ENCODE measurements around the gene HAND2. TPM values are rescaled to one million over a fixed set of nuclear protein-coding genes. Genes with fewer than 3 reads are reported as not detected.

The HAND2 gene
- total RNA-seq (2014; rRNA removed; shearing (Covaris generic)) = not detected in 2 replicates

- peaks cover 44% of the 10 kb centered on the region for H3K27me3 ChIP-seq (replicated peaks)
- H3K36me3 ChIP-seq = no peaks in the 10 kb centered on the region
- H3K27ac ChIP-seq = no peak within 1 kb of the TSS
- no peak within 1 kb of the TSS for H3K4me3 ChIP-seq
- no peak for DNase-seq (ENCODE audit: low read depth in 1 of 2, low spot score in 2 of 2)
- H3K9me3 ChIP-seq (replicated peaks) = no peaks in the 10 kb centered on the region
- no peaks in the 10 kb centered on the region; the same call in 1 of the 2 replicates for H3K4me1 ChIP-seq (replicated peaks)
Measured at GRCh38 chr4:173529477-173530325, at the start of gene HAND2. Gene HAND2, minus strand, starts transcription at chr4:173530229. Its CDS starts 940 bp downstream, at chr4:173529289.

DNA sequence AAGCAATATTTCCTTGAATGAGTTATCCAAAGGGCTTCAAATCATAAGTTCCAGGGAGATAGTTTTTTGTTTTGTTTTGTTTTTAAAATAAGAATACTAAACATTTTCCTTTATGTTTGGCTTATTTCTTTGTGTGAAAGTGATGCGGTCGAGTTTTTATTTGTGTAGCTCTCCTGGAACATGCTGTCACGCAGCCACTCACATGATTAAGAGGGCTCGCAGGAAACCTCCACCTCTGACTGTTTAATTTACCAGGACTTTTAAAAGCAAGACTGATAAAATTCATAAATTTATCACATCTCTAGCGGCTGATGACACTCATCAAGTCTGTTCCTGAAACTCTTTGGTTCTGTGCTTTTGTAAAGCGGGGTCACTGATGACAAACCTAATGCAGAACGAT lies 48.9 kb upstream of the HAND2 start:
- Histone ChIP-seq H3K4me1 (replicated peaks) (no peaks in the 10 kb centered on the region), H3K36me3 (no peaks in the 10 kb centered on the region), H3K4me3 (no peak overlapping the region), H3K27ac (no peak overlapping the region), H3K27me3 (replicated peaks) (no peaks in the 10 kb centered on the region), H3K9me3 (replicated peaks) (no peaks in the 10 kb centered on the region)
- no peak for DNase-seq (ENCODE audit: low read depth in 1 of 2, low spot score in 2 of 2)

DNA sequence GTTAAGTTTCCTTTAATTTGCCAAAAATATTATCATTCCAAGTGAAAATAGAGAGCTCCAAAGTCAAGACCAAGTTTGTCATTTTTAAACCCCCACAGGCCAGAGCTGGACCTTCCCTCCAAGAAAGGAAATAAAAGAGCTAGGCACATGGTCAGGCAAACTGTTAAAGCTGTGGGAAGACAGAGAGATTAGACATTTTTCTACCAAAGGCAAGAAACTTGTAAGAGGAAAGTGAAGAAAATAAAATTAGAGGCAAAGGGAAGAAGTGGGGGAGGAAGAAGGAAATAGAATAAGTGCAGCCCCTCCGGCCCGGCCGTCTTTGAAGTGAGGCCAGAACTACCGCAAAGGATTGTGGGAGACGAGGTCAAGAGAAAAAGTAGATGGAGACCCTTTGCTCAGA lies 47.9 kb upstream of the HAND2 start:
- no peak for DNase-seq (ENCODE audit: low read depth in 1 of 2, low spot score in 2 of 2)
- H3K27me3 ChIP-seq (replicated peaks) = no peaks in the 10 kb centered on the region
- no peak overlapping the region for H3K27ac ChIP-seq
- no peak overlapping the region for H3K4me3 ChIP-seq
- H3K36me3 ChIP-seq = no peaks in the 10 kb centered on the region
- H3K4me1 ChIP-seq (replicated peaks) = no peaks in the 10 kb centered on the region
- no peaks in the 10 kb centered on the region for H3K9me3 ChIP-seq (replicated peaks)

- no peaks in the 10 kb centered on the region for H3K27me3 ChIP-seq (replicated peaks)
- H3K4me3 ChIP-seq = no peak overlapping the region
- no peak overlapping the region for H3K27ac ChIP-seq
- DNase-seq (ENCODE audit: low read depth in 1 of 2, low spot score in 2 of 2) = no peak
- H3K36me3 ChIP-seq = no peaks in the 10 kb centered on the region
- no peaks in the 10 kb centered on the region for H3K9me3 ChIP-seq (replicated peaks)
- no peaks in the 10 kb centered on the region for H3K4me1 ChIP-seq (replicated peaks)
Measured at GRCh38 chr4:173575482-173576152, 45.6 kb upstream of the HAND2 start.

DNA sequence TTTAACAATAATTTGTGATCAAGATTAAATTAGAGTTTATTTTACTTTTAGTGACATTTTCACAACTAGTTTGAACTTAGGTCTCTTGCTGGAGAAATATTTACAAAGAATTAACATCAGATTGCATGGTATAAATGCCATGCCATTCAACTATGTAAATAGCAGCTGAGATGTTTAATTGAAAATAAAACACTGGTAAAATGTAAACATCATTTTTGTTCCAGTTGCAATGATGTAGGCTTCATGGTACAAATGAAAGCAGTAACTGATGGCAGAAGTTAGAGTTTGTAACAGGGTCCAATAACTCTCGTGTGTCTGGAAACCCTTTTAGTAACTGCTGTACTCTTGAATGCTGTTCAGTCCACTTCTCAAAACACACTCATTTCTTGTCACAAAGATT lies 43.7 kb upstream of the HAND2 start:
- DNase-seq (ENCODE audit: low read depth in 1 of 2, low spot score in 2 of 2) = no peak

GRCh38 chr4:173573286-173573685 lies 43.3 kb upstream of the HAND2 start:
- H3K4me1 ChIP-seq (replicated peaks) = no peaks in the 10 kb centered on the region
- no peak overlapping the region for H3K4me3 ChIP-seq
- no peak for DNase-seq (ENCODE audit: low read depth in 1 of 2, low spot score in 2 of 2)
- no peak overlapping the region for H3K27ac ChIP-seq
- no peaks in the 10 kb centered on the region for H3K9me3 ChIP-seq (replicated peaks)
- H3K27me3 ChIP-seq (replicated peaks) = no peaks in the 10 kb centered on the region
- no peaks in the 10 kb centered on the region for H3K36me3 ChIP-seq

More for the DNA sequence above, 43.7 kb upstream of the HAND2 start:
- no peaks in the 10 kb centered on the region for H3K4me1 ChIP-seq (replicated peaks)
- H3K36me3 ChIP-seq = no peaks in the 10 kb centered on the region
- no peaks in the 10 kb centered on the region for H3K9me3 ChIP-seq (replicated peaks)
- H3K27me3 ChIP-seq (replicated peaks) = no peaks in the 10 kb centered on the region
- H3K4me3 ChIP-seq = no peak overlapping the region
- no peak overlapping the region for H3K27ac ChIP-seq

GRCh38 chr4:173572493-173573129 lies 42.6 kb upstream of the HAND2 start:
- Histone ChIP-seq H3K4me1 (replicated peaks) (no peaks in the 10 kb centered on the region), H3K27me3 (replicated peaks) (no peaks in the 10 kb centered on the region), H3K36me3 (no peaks in the 10 kb centered on the region), H3K27ac (no peak overlapping the region), H3K4me3 (no peak overlapping the region), H3K9me3 (replicated peaks) (no peaks in the 10 kb centered on the region)
- no peak for DNase-seq (ENCODE audit: low read depth in 1 of 2, low spot score in 2 of 2)

- Histone ChIP-seq H3K36me3 (no peaks in the 10 kb centered on the region), H3K4me1 (replicated peaks) (no peaks in the 10 kb centered on the region), H3K27ac (no peak overlapping the region), H3K27me3 (replicated peaks) (no peaks in the 10 kb centered on the region), H3K9me3 (replicated peaks) (no peaks in the 10 kb centered on the region), H3K4me3 (no peak overlapping the region)
- DNase-seq (ENCODE audit: low read depth in 1 of 2, low spot score in 2 of 2) = no peak
Measured at GRCh38 chr4:173571620-173572019, 41.6 kb upstream of the HAND2 start.

DNA sequence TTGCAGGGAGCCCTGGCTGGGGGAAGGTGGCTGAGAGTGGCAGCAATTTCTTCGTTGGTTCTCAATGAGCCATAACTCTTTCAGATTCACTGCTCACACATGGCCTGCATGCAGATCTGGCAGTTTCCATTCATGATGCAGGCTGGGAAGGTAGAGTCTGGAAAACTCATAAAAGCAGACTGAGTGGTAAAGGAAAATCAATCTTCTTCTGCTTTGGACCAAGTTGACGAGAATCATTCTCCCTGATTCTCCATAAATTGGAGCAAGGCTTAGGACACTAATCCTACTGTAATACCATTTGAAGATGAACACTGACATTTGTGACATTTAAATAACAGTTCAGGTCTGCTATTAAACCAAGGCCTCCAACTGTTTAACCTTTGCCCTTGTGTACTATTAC lies 35.3 kb upstream of the HAND2 start:
- Histone ChIP-seq H3K36me3 (no peaks in the 10 kb centered on the region), H3K27ac (no peak overlapping the region), H3K9me3 (replicated peaks) (no peaks in the 10 kb centered on the region), H3K4me1 (replicated peaks) (no peaks in the 10 kb centered on the region), H3K4me3 (no peak overlapping the region), H3K27me3 (replicated peaks) (no peaks in the 10 kb centered on the region)
- DNase-seq (ENCODE audit: low read depth in 1 of 2, low spot score in 2 of 2) = no peak

DNA sequence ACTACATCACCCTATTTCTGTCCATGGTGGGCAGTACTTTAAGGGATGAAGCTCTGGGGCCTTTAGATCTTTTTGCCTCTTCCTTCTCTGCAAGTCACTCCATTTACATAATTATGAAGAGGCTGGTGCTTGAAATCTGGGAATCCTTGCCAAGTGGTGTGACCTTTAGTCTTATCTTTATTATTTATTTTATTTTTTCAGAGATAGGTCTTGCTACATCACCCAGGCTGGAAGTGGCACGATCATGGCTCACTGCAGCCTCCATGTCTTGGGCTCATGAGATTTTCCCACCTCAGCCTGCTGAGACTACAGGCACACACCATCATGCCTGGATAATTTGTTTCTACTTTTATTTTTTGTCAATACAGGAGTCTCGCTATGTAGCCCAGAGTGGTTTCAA lies 34.4 kb upstream of the HAND2 start:
- Histone ChIP-seq H3K4me1 (replicated peaks) (no peaks in the 10 kb centered on the region), H3K4me3 (no peak overlapping the region), H3K36me3 (no peaks in the 10 kb centered on the region), H3K27me3 (replicated peaks) (0 out of 2 replicates have a peak, but pooled peaks cover 3% of the 10 kb centered on the region), H3K9me3 (replicated peaks) (no peaks in the 10 kb centered on the region), H3K27ac (no peak overlapping the region)
- no peak for DNase-seq (ENCODE audit: low read depth in 1 of 2, low spot score in 2 of 2)

GRCh38 chr4:173560896-173561295 lies 30.9 kb upstream of the HAND2 start:
- H3K4me3 ChIP-seq = no peak overlapping the region
- H3K36me3 ChIP-seq = no peaks in the 10 kb centered on the region
- 0 out of 2 replicates have a peak, but pooled peaks cover 3% of the 10 kb centered on the region for H3K27me3 ChIP-seq (replicated peaks)
- no peak overlapping the region for H3K27ac ChIP-seq
- no peaks in the 10 kb centered on the region for H3K9me3 ChIP-seq (replicated peaks)
- no peaks in the 10 kb centered on the region for H3K4me1 ChIP-seq (replicated peaks)
- no peak for DNase-seq (ENCODE audit: low read depth in 1 of 2, low spot score in 2 of 2)

DNA sequence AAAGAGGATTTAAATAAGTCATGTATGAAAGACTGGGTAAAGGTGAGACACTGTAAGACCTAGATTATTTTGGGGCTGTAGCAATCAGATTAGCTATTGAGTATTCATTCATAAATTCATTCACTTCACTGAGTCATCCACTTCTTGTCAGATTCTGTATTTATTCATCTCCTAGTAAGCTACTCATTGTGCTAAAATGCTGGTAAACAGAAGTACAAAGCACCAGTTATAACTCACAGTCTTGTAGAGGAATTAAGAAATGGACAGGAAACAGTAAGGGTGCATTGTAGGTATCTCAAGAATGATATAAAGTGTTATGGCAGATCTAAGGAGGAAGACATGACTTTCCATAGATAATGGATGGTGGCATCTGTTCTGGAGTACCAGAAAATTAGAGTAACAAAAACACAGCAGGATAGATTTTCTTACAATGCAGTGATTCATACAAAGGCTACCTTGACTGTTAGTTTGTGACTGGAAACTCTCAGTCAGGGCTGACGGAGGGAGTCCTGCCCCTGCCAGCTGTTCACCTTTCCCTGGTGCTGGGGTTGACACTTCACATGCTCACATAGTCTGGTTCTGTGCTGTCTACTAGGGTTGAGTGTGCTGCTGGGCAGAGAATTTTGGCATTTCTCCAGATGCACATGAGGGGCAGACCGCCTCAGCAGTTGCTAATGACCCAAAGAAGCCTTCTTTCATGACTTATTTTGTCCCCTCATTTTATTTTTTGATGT lies 26.5 kb upstream of the HAND2 start:
- DNase-seq (ENCODE audit: low read depth in 1 of 2, low spot score in 2 of 2) = no peak
- H3K27ac ChIP-seq = no peak overlapping the region

DNA sequence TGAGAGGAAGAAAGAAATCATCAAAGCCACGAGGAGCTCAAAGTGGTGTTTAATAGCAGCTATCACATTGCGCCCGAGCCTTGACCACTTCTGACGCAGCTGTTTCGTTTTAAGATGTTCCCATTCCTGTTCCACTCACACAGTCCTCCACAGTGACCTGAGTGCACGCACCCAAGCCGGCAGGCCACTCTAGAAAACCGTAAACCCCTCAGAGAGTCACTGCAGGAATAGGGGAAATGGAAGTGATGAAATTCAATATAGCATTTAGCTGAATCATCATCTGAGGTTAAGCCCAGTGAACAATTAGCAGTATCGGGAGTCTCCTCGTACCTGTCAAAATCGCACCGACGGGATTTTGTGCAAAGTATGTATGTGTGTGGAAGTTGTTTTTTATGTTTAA lies 17.9 kb upstream of the HAND2 start:
- Histone ChIP-seq H3K27ac (no peak overlapping the region), H3K9me3 (replicated peaks) (no peaks in the 10 kb centered on the region), H3K27me3 (replicated peaks) (peaks cover 25% of the 10 kb centered on the region), H3K36me3 (no peaks in the 10 kb centered on the region), H3K4me3 (no peak overlapping the region), H3K4me1 (replicated peaks) (no peaks in the 10 kb centered on the region)
- DNase-seq (ENCODE audit: low read depth in 1 of 2, low spot score in 2 of 2) = no peak

More for the DNA sequence above, 26.5 kb upstream of the HAND2 start:
- Histone ChIP-seq H3K27me3 (replicated peaks) (0 out of 2 replicates have a peak, but pooled peaks cover 9% of the 10 kb centered on the region), H3K4me1 (replicated peaks) (no peaks in the 10 kb centered on the region), H3K36me3 (no peaks in the 10 kb centered on the region), H3K4me3 (no peak overlapping the region), H3K9me3 (replicated peaks) (no peaks in the 10 kb centered on the region)

Data from SJSA1 (cell line).